ENCODE results near the gene DNASE1L1. TPM values are rescaled to one million over a fixed set of nuclear protein-coding genes. Genes with fewer than 3 reads are reported as not detected.

The DNASE1L1 gene
- total and polyA plus RNA-seq, 2 of the 13 experiments (the other 11 are each of a cell fraction or from before 2014, with no cell fraction given) = 4.7 to 12.3 TPM

DNA sequence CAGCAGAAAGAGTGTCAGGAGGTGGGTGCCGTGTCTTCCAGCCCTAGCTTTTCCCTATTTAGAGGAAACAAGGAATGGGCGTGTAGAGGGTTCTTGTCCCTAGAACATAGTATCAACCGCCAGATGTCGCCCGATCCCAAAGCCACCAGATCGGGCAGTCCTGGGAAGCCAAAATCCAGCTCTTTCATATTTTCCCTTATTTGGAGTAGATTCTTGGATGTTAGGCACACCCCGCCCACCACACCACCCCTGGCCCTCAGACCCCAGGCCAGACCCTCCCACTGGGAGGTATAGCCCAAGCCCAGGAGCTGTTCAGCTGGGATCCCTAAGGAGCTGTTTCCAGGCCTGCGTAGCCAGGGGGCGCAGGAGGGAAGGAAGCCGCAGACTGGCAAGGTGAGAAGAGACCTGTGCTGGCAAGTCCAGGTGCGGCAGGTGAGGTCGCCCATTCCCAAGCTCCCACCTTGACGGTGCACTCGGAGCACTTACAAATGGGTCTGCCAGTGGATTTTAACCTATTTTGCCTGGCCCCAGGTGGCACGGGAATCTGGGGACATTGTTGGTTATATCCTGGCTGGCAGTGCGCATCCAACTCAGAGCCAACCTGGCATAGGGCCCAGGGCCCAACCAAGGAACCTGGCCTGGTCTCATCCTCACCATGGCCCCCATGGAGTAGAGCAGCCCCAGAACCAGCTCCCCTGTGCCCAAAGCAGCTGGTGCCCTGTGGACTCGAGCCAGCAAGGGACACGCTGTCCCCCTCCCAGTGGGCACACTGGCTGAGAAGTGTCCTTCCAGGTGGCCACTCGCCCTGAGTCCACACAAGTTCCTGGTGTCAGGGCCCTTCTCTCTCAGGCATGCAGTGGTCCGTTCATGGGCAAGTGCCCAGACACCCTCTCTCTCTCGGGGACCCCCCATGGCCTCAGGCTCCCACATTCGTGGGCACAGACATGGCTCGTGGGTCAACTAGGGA, 35.4 kb downstream of the DNASE1L1 start (continued):
- TF ChIP-seq IKZF4 (CRISPR knock-in tag; IDR thresholded peaks at IDR 0.05; ENCODE audit: borderline replicate concordance, low read depth, not compliant biosample characterization) (no peak), ZNF777 (CRISPR knock-in tag; IDR thresholded peaks at IDR 0.05) (peak; percentile 6; the same call in 1 of the 2 replicates), HNRNPL (IDR thresholded peaks at IDR 0.05; ENCODE audit: low read depth, low read length) (peak; percentile 91), STAG1 (CRISPR knock-in tag; IDR thresholded peaks at IDR 0.05) (0 out of 2 replicates have a peak, but pooled peaks have one; percentile 17), FOXM1 (CRISPR knock-in tag; IDR thresholded peaks at IDR 0.05) (no peak), ZNF44 (CRISPR knock-in tag; IDR thresholded peaks at IDR 0.05) (no peak), SP2 (CRISPR knock-in tag; IDR thresholded peaks at IDR 0.05) (no peak), NFIC (IDR thresholded peaks at IDR 0.05; ENCODE audit: low read length) (no peak), ZNF879 (CRISPR knock-in tag; IDR thresholded peaks at IDR 0.05) (no peak), ZNF383 (CRISPR knock-in tag; IDR thresholded peaks at IDR 0.05; ENCODE audit: borderline replicate concordance) (no peak), RAD21 (CRISPR knock-in tag; IDR thresholded peaks at IDR 0.05) (peak; percentile 18; the same call in 1 of the 2 replicates), ZNF432 (CRISPR knock-in tag; IDR thresholded peaks at IDR 0.05; ENCODE audit: borderline replicate concordance) (no peak), ZNF296 (CRISPR knock-in tag; conservative IDR thresholded peaks at IDR 0.05) (no peak), KMT2B (CRISPR knock-in tag; IDR thresholded peaks at IDR 0.05) (no peak), RXRB (CRISPR knock-in tag; IDR thresholded peaks at IDR 0.05; ENCODE audit: borderline replicate concordance) (no peak), ZNF614 (CRISPR knock-in tag; IDR thresholded peaks at IDR 0.05; ENCODE audit: borderline replicate concordance) (no peak), NFE2L1 (CRISPR knock-in tag; IDR thresholded peaks at IDR 0.05; ENCODE audit: borderline replicate concordance) (no peak), HDAC2 (CRISPR knock-in tag; IDR thresholded peaks at IDR 0.05) (no peak)
- TF ChIP-seq, protein P1, sequence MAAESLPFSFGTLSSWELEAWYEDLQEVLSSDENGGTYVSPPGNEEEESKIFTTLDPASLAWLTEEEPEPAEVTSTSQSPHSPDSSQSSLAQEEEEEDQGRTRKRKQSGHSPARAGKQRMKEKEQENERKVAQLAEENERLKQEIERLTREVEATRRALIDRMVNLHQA (CRISPR knock-in tag; IDR thresholded peaks at IDR 0.05) = no peak
- TF ChIP-seq, protein P2, sequence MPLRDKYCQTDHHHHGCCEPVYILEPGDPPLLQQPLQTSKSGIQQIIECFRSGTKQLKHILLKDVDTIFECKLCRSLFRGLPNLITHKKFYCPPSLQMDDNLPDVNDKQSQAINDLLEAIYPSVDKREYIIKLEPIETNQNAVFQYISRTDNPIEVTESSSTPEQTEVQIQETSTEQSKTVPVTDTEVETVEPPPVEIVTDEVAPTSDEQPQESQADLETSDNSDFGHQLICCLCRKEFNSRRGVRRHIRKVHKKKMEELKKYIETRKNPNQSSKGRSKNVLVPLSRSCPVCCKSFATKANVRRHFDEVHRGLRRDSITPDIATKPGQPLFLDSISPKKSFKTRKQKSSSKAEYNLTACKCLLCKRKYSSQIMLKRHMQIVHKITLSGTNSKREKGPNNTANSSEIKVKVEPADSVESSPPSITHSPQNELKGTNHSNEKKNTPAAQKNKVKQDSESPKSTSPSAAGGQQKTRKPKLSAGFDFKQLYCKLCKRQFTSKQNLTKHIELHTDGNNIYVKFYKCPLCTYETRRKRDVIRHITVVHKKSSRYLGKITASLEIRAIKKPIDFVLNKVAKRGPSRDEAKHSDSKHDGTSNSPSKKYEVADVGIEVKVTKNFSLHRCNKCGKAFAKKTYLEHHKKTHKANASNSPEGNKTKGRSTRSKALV (CRISPR knock-in tag; IDR thresholded peaks at IDR 0.05) = 0 out of 2 replicates have a peak, but pooled peaks have one; percentile 16
- TF ChIP-seq, protein P3, sequence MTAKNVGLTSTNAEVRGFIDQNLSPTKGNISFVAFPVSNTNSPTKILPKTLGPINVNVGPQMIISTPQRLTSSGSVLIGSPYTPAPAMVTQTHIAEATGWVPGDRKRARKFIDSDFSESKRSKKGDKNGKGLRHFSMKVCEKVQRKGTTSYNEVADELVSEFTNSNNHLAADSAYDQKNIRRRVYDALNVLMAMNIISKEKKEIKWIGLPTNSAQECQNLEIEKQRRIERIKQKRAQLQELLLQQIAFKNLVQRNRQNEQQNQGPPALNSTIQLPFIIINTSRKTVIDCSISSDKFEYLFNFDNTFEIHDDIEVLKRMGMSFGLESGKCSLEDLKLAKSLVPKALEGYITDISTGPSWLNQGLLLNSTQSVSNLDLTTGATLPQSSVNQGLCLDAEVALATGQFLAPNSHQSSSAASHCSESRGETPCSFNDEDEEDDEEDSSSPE (CRISPR knock-in tag; IDR thresholded peaks at IDR 0.05) = no peak
- TF ChIP-seq, protein P4, sequence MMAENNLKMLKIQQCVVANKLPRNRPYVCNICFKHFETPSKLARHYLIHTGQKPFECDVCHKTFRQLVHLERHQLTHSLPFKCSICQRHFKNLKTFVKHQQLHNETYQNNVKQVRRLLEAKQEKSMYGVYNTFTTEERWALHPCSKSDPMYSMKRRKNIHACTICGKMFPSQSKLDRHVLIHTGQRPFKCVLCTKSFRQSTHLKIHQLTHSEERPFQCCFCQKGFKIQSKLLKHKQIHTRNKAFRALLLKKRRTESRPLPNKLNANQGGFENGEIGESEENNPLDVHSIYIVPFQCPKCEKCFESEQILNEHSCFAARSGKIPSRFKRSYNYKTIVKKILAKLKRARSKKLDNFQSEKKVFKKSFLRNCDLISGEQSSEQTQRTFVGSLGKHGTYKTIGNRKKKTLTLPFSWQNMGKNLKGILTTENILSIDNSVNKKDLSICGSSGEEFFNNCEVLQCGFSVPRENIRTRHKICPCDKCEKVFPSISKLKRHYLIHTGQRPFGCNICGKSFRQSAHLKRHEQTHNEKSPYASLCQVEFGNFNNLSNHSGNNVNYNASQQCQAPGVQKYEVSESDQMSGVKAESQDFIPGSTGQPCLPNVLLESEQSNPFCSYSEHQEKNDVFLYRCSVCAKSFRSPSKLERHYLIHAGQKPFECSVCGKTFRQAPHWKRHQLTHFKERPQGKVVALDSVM (CRISPR knock-in tag; IDR thresholded peaks at IDR 0.05) = 0 out of 2 replicates have a peak, but pooled peaks have one; percentile 6
- TF ChIP-seq, protein P5, sequence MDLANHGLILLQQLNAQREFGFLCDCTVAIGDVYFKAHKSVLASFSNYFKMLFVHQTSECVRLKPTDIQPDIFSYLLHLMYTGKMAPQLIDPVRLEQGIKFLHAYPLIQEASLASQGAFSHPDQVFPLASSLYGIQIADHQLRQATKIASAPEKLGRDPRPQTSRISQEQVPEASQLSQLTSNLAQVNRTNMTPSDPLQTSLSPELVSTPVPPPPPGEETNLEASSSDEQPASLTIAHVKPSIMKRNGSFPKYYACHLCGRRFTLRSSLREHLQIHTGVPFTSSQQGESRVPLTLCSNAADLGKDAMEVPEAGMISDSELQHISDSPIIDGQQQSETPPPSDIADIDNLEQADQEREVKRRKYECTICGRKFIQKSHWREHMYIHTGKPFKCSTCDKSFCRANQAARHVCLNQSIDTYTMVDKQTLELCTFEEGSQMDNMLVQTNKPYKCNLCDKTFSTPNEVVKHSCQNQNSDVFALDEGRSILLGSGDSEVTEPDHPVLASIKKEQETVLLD (CRISPR knock-in tag; IDR thresholded peaks at IDR 0.05; ENCODE audit: low read depth) = no peak

Measured in HepG2 (cell line).